ENCODE data around the gene CD226. TPM values are rescaled to one million over a fixed set of nuclear protein-coding genes. Genes with fewer than 3 reads are reported as not detected.
"Not testable (repeated sequence)": the region's sequence is repeated elsewhere in the genome, so short reads cannot be mapped to it uniquely, and the experiment has no call there.

CD226 gene
- polyA plus RNA-seq, 1 donor = 0.89 TPM

DNA sequence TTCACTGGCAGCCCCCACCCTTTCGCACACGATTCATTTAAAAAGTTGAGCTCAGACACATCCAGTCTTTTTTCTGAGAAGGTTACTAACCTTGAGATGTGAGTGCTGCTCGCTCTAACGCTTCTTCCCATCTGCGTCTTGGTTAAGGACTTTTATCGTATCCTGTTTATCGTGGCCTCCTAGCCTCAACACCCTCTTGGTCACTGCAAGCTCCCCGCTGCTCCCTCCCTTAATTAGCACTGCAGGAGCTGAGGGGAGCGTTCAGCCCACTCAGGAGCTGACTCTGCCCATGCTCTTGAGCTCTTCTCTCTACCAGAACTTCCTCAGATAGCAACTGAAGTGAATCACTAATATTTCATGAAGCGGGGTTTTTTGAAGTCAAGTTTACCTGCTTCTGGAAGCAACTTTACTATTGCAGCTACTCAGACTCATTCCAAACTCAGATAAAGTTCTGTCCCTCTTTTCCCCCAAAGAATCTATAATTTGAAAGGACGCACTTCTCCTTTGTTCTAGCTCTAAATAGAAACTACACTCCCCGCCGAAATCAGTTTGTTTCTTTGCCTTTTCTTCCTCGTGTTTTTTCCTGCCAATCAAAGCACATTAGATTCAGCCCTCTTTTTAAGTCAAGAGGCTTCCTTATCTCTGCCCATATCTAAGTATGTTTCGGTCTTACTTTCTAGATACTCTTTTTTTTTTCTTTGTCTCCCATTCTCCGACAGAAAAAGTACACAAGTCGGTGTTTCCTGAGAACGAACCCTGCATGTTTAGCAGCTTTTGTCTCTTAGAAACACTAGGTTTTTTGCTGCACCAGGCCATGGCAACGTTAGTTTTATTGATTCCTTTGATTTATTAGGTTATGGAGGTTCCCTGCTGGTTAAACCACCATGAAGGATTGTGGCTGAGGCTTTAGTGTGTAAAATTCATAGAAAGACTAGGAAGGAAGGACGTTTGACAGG, 9.3 kb upstream of the CD226 start:
- no peak for DNase-seq

DNA sequence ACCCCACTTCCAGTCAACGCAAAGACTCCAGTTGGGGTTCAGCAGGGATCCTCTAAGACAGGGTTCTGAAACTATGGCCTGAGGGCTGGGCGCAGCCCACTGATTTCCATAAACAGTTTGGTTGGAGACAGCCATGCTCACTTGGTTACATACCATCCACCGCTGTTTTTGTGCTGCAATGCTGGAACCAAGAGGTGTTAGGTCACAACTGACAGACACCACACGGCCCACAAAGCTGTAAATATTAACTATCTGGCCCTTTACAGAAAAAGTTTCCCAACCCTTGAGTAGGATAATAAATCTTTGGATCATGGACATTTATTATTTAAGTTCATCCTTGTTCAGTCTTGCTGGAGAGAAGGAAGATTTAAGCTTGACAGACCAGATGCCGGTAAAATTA, 8.4 kb upstream of the CD226 start:
- DNase-seq = no peak

DNA sequence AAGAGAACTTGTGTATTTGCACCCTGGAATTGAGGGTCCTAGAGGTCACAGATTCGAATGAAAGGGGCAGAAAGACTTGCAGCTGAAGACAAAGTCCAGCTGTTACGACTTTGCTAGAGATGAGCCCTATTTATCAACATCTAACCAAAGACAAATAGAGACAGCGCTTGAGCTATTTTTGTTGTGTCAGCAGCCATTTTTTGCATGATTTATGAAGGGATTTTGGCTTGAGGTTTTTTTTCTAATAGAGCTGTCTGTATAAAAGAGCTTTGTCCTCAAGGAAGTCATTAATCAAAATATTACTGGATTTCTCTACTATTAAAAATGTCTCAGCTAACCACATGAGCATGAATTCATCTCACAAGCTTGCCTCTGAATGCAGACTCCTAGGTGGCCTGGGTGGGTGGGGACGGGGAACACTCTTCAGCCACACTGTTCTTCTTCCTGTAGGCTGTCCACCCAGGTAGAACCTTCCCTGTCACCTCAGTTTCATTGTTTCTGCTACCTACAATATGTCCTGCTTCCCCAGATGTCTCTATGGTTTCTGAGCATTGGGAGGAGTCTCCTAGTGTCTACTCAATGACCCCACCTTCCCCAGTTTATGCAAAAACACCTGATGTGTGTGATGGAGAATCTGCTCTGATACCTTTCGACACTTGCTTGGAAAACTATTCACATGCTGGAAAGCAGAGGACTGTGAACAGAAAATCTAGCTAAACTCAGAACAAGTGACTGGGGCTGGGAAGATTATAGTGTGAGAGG, 7.2 kb upstream of the CD226 start:
- DNase-seq = no peak

DNA sequence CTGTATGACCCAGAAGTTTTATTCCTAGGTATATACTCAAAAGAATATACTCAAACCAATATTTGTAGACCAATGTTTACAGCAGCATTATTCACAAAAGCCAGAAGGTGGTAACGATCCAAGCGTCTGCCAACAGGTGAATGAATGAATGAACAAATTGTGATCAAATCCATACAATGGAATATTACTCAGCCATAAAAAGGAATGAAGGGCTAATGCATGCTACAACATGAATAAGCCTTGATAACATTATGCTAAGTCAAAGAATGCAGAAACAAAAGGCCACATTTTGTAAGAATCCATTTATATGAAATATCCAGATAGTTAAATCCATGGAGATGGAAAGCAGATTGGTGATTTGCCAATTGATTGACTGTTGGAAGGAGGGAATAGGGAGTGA, 5.5 kb upstream of the CD226 start:
- no peak for DNase-seq

DNA sequence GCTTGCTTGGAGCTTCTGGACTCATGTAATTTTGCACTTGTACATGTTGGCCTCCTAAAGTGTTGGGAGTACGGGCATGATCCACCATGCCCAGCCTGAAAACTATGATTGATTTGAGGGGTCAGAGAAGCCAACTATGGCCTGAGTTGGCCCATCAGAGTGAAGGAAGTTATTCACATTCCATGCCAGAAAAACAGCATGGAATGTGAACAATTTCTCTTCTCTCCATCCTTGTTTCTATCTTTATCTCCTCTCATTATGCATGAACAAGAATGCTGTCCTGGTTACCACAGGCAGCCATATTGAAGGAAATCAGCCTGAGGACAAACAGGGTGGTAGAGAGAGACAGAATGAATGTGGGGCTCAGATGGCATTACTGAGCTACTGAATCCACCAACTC, 3.5 kb upstream of the CD226 start:
- no peak for DNase-seq

DNA sequence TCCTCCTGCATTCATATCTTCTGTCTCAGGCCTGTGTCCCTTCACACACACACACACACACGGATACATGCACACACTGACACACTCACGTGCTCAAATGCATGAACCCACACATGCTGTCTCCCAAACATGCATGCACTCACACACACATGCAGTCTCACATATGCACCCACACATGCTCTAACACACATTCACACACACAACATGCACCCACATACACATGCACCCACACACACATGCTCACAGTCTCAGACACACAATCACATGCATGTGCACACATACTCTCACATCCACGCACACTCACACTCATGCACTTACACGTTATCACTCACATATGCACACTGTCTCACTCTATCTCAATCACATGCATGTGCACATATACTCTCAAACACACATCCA, 1.9 kb upstream of the CD226 start:
- DNase-seq = no peak

DNA sequence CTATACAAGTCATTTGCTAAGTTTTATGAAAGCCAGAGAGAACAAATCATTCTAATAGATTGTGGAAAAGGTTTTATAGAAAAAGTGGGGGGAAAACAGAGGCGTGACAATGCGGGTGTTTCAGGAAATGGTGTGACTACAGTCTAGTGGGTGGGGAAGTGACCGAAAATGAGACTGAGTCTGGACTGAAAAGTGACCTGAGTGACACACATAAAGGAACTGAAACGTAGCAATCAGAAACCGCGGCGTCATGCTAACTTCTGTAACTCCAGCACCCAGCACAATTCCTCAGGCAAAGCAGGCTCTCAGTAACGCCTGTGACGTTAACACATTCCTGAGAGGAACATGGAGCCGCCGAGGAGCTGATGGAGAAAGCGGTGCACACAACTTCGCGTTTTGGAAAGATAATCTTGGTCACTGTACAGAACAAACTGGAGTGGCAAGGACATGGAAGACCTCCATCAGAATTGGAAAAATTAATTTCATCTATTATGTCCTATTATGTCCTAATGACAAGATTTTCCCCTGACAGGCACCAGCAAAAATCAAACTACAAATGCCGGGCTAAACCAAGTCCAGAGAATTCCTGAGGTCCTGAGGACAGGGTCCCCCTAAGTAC, 1.4 kb upstream of the CD226 start:
- DNase-seq = peak; percentile 9

DNA sequence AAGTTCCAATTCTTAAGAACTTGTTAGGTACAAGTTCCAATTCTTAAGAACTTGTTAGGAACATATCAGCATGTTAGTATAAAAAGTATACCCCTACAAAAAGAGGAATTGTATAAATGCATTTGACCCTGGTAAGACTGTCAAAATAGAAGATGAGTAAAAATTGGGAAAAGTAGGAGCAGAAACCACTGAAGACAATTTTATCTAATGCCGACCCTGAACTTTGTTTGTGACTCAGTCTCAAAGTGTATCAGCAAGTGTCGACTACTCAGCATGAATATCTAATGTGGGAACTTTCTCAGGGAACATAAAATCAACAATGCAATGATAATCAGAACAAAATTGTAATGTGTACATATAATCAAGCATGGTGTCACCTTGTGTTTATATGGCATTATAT, 583 bp upstream of the CD226 start:
- DNase-seq = no peak

DNA sequence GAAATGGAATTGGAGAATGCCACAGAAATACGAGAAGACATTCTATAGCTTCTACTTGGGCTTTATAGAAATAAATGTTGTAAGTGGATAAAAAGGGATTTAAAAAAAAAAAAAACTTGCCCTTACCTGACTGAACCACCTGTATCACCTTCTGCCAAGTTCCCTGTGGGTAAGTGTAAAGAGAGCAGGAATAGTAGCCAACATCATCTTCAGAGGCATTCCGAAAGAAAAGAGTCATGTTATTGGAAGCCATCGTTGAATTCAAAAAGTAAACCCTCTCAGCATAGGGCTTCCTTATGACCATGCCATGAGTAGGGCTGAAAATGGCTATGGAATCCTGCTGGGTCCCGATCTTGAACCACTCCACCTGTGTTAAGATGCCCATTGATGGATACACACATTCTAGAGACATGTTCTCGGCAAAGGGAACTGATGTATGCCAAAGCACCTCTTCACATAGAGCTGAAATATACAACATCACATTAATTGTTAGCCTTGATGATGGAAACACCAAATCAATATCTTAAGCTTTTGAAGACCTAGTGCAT, 991 bp downstream of the CD226 start:
- DNase-seq = no peak

DNA sequence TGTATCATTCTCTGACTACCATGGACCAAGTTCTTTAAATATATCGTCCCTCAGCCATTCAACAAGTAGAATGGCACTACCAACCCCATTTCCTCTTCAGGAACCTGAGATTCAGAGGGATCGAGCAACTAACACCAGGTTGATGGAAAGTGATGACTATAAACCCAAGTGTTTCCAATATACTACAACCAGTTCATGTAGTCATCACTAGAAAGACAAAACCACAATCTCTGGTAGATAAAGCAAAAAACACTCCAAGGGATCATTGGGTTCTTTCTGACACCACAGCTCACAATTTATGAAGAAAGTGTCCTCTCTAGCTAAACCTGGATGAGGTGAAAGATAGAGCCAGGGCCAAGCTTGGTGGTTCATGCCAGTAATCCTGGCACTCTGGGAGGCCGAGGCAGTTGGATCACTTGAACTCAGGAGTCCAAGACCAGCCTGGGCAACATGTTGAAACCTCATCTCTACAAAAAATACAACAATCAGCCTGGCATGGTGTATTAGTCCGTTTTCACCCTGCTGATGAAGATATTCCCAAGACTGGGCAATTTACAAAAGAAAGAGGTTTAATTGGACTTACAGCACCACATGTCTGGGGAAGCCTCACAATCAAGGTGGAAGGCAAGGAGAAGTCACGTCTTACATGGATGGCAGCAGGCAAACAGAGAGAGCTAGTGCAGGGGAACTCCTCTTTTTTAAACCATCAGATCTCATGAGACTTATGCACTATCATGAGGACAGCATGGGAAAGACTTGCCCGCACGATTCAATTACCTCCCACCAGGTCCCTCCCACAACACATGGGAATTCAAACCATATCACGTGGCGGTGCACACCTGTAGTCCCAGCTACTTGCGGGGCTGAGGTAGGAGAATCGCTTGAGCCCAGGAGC, 2.2 kb downstream of the CD226 start:
- DNase-seq = no peak

DNA sequence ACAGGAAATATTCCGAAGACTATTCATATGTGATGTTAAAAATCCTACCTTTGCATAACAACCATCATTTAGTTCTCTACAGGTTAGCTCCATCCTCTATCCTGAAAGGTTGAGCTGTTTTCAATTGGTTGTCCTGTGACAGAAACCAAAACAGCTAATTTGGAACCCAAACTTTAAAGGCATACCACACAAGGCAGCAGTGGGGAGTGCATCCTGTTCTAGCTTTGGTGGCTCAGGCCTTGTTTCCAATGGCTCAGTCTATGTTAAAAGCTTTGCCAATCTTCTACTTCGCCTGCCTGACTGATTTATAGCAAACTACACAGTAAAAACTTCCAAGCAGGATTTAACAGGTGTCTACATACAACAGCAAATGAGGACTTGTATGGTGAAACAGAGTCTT, 3.2 kb downstream of the CD226 start:
- no peak for DNase-seq

DNA sequence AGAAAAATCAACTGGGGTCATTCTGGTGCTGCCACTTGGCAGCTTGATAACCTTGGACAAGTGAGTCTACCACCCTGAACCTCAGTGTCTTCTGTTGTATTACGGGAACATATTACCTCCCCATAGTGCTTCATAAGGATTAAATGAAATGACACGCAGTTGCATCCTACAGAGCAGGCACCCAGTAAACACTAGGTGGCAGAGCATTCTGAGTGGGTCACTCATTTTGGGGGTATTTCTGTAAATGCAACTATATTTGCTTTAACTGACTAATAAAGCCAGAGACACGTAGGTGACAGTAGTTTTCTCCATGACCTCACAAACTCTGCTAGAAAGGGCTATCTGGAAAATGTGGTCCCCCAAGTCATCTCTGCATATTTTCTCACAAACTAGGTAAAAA, 4.7 kb downstream of the CD226 start:
- DNase-seq = no peak

DNA sequence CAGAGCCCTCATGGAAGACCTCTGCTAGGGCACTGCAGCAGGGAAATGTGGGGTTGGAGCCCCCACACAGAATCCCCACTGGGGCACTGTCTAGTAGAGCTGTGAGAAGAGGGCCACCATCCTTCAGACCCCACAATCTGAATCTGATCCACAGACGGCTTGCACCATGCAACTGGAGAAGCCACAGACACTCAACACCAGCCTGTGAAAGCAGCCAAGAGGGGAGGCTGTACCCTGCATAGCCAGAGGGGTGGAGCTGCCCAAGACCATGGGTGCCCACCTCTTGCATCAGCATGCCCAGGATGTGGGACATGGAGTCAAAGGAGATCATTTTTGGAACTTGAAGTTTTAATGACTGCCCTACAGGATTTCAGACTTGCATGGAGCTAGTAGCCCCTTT, 6.5 kb downstream of the CD226 start:
- DNase-seq = no peak

DNA sequence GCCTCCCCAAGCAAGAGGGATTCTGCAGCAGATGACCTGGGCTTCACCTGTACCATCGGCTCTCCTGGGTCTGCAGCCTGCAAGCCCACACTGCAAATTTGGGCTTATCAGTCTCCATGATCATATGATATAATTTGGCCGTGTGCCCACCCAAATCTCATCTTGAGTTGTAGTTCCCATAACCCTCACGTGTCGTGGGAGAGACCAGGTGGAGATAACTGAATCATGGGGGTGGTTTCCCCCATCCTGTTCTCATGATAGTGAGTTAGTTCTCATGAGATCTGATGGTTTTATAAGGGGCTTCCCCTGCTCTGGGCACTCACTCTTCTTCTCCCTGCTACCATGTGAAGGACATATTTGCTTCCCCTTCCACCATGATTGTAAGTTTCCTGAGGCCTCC, 7.9 kb downstream of the CD226 start:
- DNase-seq = not testable (repeated sequence)

DNA sequence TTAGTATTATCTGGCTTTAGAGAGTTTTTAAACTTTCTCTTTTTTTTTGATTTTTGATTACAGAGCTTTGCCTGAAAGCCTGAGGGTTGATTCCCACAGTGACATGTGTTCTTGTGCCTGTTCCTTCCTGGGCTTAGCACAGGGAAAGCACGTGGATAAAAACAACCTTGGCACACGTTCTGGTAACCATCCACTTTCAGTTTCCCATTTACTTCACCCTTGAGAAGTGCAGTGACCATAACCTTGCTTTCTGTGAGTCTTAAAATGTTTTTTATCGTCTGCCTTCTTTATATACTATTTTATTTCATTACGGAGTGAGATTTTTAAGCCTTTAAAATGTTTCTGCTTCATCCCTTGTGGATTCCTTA, 11.5 kb downstream of the CD226 start:
- DNase-seq = no peak

DNA sequence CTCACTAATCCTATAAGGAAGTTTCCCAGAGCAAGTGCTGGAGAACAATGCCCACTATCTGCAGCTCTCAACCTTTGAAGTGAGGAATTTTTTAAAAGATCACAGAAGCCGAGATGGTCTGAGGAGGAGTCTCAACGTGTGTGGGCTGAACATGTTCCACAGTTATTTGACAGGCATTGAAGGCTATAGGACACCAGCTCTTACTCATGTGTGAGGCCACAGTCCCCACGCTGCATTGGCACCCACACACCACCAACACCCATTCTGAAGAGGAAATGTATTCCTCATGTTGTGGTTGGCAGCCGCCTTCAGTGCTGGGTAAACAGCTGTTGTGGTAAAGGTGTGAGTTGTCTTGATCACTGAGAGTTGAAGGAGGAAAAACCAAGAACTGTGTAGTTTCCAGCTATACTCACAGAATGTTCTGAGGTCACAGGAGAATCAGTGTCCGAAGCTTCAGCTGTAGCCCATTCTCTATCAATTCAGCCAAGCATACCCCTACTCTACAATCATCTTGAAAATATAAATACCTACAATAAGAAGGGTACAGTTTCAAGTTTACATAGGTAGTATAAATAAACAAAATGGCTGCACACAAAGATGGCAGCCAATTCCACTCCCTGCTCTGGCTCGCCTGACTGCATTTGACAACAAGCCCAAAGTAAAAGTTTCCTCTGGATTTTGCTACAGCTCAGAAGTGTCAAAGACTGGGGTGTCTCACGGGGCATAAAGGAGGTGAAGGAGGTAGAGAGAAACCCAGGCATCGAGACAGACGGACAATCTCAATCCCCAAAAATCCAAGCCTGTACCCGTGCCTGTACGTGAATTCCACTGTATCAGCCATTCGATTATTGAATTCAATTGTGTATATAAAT, 12.1 kb downstream of the CD226 start:
- no peak for DNase-seq

DNA sequence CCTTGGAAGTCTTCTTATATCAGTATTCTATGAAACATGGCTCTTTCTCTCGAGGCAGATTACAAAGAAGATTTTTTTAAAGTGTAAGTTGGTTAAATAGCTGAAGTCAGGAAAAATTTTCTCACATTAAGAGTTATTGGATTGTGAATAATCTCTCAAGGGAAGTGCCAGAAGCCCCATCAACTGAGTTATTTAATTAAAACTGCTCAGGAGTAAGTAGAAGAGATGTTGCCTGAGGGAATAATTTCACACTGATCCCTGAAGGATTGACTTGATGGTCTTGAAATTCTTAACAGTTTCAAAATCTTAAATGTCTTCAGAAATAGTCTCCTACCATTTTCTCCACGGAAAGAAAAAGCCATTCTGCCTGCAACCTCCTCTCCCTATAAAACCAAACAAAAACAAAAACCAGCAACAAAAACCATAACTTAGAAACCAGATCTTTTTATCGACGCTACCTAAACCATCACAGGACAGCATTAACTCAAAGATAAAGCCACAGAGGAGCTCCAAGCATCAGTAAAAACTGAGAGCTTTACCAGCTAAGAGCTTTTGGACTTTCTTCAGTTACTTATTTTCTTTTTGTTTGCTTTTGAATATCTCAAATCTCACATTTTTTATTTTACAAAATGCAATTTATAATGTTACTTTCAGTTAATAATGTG, 12.9 kb downstream of the CD226 start:
- DNase-seq = no peak

DNA sequence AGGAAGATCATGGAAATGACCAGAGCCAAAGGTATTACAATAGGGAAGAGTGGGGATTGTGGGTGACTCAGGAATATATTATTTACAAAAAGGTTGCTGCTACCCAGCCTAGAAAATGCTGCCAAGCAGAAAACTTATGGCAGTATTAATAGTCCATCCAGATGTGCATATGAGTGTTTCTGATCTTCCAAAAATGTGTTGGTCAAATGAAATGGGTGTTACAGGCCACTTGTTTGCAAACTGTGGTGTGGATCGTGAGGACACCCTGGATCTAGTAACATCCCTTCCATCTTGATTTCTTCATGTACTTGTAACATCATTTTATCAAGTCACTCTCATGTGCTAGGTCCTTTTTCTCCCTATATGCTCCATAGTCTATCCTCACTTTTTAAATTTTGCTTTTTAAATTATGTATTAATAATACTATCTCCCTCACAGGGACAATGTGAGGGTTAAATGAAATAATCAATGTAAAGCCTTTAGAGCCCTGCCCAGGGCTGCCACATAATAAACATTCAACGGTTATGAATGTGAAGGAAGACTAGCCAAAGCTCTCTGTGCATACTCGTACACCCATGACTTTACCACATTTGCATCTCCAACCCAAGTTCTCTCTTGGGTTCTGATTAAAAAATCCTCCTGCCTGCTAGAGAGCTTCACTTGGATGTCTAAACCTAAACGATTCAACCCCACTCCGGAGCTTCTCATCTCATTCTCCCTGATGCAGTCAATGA, 18.5 kb downstream of the CD226 start:
- no peak for DNase-seq

DNA sequence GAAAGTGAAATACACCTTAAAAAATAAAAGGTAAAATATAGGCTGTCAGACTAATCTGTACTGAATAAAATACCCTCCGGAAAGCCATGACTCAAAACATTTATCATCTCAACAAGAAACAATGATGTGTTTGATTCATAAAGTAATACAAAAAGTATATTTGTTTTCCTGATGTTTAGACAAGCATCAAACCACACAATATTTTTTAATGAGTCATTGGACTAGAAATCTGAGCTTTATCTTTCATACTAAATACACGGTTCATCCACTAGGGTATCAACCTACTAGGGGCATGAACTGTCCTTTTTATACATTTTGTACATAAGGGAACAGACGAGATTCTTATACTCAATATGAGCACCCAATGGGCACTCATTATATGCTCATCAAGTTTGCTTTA, 31.3 kb downstream of the CD226 start:
- DNase-seq = no peak

DNA sequence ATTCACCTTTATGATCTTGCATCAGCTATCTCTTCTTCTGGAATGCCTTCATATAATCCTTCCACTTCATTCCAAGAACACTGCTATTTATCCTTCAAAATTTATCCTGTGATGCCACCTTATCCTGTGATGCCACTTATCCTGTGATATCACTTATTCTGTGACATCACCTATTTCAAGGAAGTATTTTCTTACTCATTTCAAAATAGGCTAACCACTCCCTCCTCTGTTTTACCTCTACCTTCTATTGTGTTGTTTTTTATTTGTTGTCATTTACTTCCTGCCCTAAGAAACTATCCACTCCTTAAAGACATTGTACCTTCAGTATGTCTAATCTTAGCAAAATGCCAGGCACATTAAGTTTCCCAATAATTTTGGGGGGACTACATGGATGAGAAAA, 38.8 kb downstream of the CD226 start:
- DNase-seq = no peak

Measured in hindlimb muscle (tissue), 1 donor.